Measurements from ENCODE around the gene VAC14.

DNA sequence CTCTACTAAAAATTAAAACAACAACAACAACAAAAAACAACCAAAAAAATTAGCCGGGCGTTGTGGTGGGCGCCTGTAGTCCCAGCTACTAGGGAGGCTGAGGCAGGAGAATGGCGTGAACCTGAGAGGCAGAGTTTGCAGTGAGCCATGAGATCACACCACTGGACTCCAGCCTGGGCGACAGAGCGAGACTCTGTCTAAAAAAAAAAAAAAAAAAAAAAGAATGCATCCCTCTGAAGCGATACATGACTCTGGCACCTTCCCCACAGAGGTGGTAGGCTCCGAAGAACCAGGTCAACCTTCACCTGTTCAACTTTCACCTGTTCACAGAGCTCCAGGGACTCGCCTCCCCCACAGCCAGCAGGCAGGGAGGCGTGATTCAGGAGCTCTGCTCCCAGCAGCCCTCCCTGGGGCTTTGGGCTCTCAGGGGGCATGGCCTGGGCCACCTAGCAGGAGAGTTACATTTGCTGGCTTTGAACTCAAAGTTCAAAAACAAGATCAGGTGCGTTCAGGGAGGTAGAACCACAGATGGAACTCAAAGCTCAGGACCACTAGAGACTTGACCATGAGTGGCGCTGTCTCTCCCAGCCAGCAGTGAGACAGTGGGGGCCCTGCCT, 5.6 kb downstream of the VAC14 start:
- TF ChIP-seq, protein P1, sequence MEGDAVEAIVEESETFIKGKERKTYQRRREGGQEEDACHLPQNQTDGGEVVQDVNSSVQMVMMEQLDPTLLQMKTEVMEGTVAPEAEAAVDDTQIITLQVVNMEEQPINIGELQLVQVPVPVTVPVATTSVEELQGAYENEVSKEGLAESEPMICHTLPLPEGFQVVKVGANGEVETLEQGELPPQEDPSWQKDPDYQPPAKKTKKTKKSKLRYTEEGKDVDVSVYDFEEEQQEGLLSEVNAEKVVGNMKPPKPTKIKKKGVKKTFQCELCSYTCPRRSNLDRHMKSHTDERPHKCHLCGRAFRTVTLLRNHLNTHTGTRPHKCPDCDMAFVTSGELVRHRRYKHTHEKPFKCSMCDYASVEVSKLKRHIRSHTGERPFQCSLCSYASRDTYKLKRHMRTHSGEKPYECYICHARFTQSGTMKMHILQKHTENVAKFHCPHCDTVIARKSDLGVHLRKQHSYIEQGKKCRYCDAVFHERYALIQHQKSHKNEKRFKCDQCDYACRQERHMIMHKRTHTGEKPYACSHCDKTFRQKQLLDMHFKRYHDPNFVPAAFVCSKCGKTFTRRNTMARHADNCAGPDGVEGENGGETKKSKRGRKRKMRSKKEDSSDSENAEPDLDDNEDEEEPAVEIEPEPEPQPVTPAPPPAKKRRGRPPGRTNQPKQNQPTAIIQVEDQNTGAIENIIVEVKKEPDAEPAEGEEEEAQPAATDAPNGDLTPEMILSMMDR (IDR thresholded peaks at IDR 0.05): no peak
- TF ChIP-seq EZH2phosphoT487 (IDR thresholded peaks at IDR 0.05) (no peak), EZH2 (IDR thresholded peaks at IDR 0.05) (no peak)
